ENCODE data around the gene OPTC. TPM values are rescaled to one million over a fixed set of nuclear protein-coding genes. Genes with fewer than 3 reads are reported as not detected.

The OPTC gene
- total RNA-seq, 2 experiments from 2014 or later, result not detected

DNA sequence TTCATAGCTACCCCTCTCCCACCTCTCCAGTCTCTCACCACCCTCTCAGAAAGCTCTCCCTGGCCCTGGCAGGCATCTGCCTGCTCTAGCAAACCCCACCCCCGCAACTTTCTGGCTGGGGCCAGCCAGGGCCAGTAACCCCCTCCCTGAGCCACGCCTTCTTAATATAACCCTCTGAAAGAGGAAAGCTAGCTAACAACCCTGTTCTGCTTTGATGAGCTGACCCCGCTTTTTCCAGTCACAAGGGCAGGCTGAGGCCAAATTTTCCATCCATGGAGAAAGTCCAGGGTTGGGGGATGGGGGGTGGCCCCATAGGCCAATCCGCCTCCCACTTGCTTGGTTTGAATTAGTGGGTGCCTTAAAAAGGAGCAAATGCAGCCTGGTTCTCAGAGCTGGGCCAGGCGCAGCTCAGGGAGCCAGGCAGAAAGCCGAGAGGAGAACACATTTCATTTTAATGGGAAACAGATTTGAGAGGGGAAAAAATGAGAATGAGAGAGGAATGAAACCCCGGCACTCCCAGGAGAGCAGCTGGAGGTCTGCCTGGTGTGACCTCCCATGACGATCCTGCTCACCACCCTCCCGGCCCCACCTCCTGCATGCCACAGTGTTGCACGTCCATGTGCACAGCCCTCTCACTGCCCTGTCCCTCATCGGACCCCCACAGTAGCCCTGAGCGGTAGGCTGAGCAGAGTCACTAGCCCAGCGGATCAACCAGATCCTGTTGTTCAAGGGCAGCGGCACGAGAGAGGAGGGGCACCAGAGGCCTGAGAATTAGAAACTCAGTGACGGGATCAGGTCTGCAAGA lies 62.3 kb downstream of the OPTC start:
- no peak for DNase-seq
- Mint-ChIP-seq H3K27ac (no peak overlapping the region), H3K9me3 (ENCODE audit: low read depth) (no peaks in the 10 kb centered on the region), H3K36me3 (no peaks in the 10 kb centered on the region), H3K27me3 (peaks cover 16% of the 10 kb centered on the region), H3K4me1 (peaks cover 3% of the 10 kb centered on the region), H3K4me3 (no peak overlapping the region)
- CTCF ChIA-PET, result interaction anchor here (1.0 to 1.1 kb wide), 2 partner anchors 52 to 68 kb away, joined by 3 to 4 read pairs; no protein-coding TSS in a partner anchor
- ATAC-seq, result no peak

DNA sequence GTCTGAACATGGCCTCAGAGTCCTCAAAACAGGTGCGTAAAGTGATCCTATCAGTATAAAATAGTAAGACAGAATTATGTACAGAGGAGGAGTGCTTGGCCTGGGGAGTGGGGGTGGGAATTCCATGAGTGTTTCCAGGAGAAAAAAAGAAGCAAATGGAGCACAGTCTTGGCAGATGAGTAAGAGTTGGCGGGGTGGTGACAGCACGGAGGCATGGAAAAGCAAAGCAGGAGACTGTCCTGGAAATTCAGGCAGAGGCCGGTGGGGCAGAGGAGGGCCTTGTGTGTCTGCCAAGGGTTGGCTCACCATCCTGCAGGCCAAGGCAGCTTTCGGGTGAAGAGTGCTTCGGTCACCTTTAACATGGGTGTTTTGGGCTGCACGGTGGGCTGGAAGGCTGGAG lies 63.4 kb downstream of the OPTC start:
- peaks cover 3% of the 10 kb centered on the region for H3K4me1 Mint-ChIP-seq
- CTCF ChIA-PET, result no interaction called here
- peaks cover 21% of the 10 kb centered on the region for H3K27me3 Mint-ChIP-seq
- DNase-seq, result no peak
- no peak overlapping the region for H3K27ac Mint-ChIP-seq
- no peak for ATAC-seq
- no peak overlapping the region for H3K4me3 Mint-ChIP-seq
- no peaks in the 10 kb centered on the region for H3K9me3 Mint-ChIP-seq (ENCODE audit: low read depth)
- H3K36me3 Mint-ChIP-seq, result no peaks in the 10 kb centered on the region

DNA sequence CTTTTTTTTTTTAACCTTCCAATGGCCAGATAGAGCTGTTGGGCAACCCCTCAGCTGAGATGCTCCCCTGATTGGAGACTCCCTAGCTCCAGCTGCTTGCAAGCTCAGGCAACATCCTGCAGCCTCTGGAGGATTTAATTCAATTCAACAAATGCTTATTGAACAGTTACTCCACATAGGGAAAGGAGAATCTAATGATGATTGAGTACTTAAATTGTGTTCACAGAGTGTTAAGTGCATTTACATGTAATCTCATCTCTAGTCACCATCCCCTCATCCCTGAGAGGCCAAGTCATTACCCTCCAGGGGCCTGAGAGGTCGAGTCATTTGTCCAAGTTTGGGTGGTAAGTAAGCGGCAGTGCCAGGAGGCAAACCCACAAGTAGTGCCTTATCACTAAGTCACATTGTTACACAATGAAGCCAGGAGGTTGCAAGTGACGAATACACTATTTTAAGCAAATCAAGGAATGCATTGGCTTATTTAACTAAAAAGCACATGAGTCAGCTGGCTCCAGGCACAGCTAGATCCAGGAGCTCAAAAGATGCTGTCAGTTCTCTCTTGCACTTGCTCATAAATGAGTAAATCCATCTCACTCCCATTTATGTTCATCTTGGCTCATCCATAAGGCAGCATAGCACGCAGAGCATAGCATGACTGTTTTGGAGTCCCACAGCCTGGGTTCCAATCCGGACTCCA lies 64.3 kb downstream of the OPTC start:
- ATAC-seq, result no peak
- CTCF ChIA-PET, result no interaction called here
- Mint-ChIP-seq H3K27me3 (peaks cover 24% of the 10 kb centered on the region), H3K4me1 (peaks cover 3% of the 10 kb centered on the region), H3K36me3 (no peaks in the 10 kb centered on the region), H3K4me3 (no peak overlapping the region), H3K9me3 (ENCODE audit: low read depth) (no peaks in the 10 kb centered on the region), H3K27ac (no peak overlapping the region)
- DNase-seq, result no peak

Other genes starting within 250 kb of the OPTC start
- gene BTG2, start 188.6 kb upstream of the OPTC start, total RNA-seq, result 100 to 1,000 TPM in 1 of 2 experiments, 10 to 100 TPM in 1; 72.2 to 142 TPM
- under 1 TPM in 1 of 2 experiments, not detected in 1; 0.19 TPM for gene FMOD, start 143.0 kb upstream of the OPTC start, total RNA-seq
- gene PRELP, start 18.3 kb upstream of the OPTC start, total RNA-seq, result not detected
- 100 to 1,000 TPM in 1 of 2 experiments, 10 to 100 TPM in 1; 96.1 to 130 TPM for gene ATP2B4, start 132.7 kb downstream of the OPTC start, total RNA-seq

Measured in activated CD8-positive, alpha-beta memory T cell treated with anti-CD3 and anti-CD28 coated beads, Interleukin-2, amount 10 ng/mL, durations not matched to agents 7 days and 5 days (primary cell).